ENCODE measurements around the gene MCM9. TPM values are rescaled to one million over a fixed set of nuclear protein-coding genes. Genes with fewer than 3 reads are reported as not detected.

The MCM9 gene
- total and polyA plus RNA-seq, 2 of the 13 experiments (the other 11 are each of a cell fraction or from before 2014, with no cell fraction given), result 3.8 to 17.2 TPM

GRCh38 chr6:118980063-118980462 is 45.1 kb upstream of the MCM9 start (continued):
- TF ChIP-seq ATF4 (CRISPR knock-in tag; IDR thresholded peaks at IDR 0.05) (peak in 1 of 2 experiments; percentile 58; a peak in 2 of 4 replicates), SMAD3 (CRISPR knock-in tag; IDR thresholded peaks at IDR 0.05) (no peak), RXRB (CRISPR knock-in tag; IDR thresholded peaks at IDR 0.05; ENCODE audit: borderline replicate concordance) (peak; percentile 18; the same call in 1 of the 2 replicates), ZNF280D (CRISPR knock-in tag; IDR thresholded peaks at IDR 0.05) (no peak), ZNF382 (CRISPR knock-in tag; IDR thresholded peaks at IDR 0.05; ENCODE audit: borderline replicate concordance) (no peak), DMAP1 (CRISPR knock-in tag; IDR thresholded peaks at IDR 0.05) (no peak), ZNF20 (CRISPR knock-in tag; IDR thresholded peaks at IDR 0.05) (no peak), MTF1 (CRISPR knock-in tag; IDR thresholded peaks at IDR 0.05) (no peak), ZNF577 (CRISPR knock-in tag; IDR thresholded peaks at IDR 0.05; ENCODE audit: borderline replicate concordance, low read depth) (no peak), ZNF687 (CRISPR knock-in tag; IDR thresholded peaks at IDR 0.05) (no peak)
